SIG-M5 (cell line): ENCODE results near the gene IFI16.

Source experiments
- DNase-seq: peaks from one replicate; lab custom pipeline; 2025; lab: John Stamatoyannopoulos, UW

The IFI16 gene

GRCh38 chr1:159065106-159065505 is 55.4 kb downstream of the IFI16 start:
- no peak for DNase-seq

GRCh38 chr1:159066108-159066507 is 56.4 kb downstream of the IFI16 start:
- no peak for DNase-seq

DNA sequence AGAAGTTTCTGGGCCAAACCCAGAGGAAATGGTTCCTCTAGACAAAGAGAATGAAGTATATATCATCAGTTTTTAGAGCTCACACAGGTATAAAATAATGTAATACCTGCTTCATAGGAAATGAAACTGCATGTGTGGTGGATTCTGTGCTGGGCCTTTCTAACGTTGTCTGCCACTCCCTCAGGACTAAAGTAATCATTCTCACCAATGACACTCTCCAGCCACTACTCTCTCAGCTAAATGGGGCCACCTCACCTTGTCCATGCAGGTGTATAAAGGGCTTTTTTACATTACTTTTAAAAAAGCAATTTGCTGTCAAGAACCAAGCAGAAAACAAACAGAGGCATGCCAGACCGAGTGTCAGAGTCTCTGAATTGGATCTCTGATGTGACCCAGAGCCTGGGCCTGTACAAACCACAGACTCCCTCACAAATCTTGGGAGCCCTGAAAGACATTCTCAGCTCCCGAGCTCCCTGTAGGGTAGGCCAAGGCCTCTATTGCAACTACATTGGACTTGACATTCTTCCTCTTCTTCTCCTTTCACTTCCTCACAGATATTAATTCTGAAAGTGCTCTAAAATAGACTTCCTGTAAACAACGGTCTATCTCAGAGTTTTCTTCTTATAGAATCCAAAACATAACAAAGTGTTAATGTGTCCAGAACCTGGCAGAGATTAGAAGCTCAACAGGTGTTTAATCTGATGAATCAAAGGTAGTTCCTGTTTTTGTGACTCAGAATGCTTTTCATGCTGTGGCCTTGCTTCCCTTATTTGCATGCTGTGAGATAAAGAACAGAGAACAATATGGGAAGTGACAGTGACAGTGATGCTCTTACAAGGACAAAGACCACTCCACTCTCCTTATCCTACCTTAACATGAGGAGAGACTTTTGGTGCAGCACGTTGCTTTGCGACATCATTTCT is 58.3 kb downstream of the IFI16 start:
- peak; percentile 99 for DNase-seq

DNA sequence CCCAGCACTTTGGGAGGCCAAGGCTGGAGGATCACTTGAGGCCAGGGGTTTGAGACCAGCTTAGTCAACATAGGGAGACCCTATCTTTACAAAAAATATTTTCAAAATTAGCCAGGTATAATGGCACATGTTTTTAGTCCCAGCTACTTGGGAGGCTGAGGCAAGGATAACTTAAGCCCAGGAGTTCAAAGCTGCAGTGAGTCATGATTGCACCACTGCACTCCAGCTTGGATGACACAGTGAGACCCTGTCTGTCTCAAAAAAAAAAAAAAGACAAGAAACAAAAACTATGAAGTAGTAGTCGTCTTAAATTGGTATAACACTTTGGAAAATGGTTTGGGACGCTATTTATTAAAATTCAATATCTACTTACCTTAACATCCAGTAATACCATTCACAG is 59.2 kb downstream of the IFI16 start:
- DNase-seq, result peak; percentile 42

DNA sequence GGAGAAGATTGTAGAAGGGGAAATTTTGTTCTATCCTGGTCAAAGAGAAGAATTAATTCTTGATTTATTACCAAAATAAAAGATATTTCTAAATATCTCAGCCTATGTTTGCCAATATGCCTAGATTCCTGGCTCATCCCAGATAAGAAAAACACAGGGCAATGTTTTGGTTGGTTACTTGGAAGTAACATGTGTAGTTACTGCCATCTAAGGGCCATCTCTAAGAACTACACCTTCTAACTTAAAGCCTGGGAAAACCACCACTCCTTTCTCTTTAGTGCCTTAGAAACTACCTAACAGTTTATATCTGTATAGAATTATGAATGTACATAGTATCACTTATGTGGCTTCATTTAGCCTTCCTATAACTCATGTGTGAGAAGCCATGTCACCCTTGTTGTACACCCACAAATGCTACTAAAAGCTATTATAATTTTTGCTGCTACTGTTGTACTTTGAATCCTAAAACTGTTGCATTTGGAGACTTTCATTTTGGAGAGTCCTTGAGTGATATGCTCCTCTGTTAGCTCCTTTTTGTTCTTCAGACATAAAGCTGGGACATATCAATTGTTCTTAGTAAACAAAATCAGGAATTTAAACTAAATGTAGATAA is 62.4 kb downstream of the IFI16 start:
- DNase-seq, result no peak

GRCh38 chr1:159076438-159077119 is 66.9 kb downstream of the IFI16 start, which contains the start of gene AIM2:
Gene AIM2 (minus strand): TSS chr1:159076766. CDS start chr1:159073499, 3,267 bp downstream.
- DNase-seq, result peak; percentile 92

- DNase-seq, result peak; percentile 27
Measured at GRCh38 chr1:159077120-159077961, 67.6 kb downstream of the IFI16 start.

DNA sequence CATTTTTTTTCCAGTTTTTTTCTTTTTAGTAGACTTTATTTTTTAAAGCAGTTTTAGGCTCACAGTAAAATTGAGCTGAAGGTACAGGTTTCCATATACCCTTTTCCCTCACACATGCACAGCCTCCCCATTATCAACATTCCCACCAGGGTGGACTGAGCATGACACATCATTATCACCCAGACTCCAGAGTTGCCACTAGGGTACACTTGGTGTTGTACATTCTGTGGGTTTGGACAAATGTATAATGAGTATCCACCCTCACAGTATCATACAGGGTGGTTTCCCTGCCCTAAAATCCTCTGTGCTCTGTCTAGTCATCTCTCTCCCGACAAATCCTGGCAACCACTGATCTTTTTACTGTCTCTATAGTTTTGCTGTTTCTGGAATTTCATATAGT is 69.8 kb downstream of the IFI16 start:
- DNase-seq, result no peak

DNA sequence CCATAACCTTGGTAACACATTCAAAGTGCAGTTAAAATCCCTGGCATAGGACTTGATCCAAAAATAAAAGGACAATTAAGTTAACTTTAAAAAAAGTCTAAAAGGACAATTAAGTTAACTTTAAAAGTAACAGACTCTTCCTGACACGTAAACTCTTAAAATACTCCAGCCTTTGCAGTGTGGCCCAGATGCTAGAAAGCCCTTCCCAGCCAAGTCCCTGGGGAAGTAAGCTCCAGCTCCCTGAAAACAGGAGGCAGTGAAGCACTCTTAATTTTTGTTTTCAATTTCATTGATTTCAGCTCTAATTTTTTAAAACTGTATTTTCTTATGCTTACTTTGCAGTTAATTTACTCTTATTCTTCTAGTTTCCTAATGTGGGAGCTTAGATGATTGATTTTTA is 71.9 kb downstream of the IFI16 start:
- DNase-seq, result no peak

GRCh38 chr1:159083013-159083412 is 73.3 kb downstream of the IFI16 start:
- no peak for DNase-seq

DNA sequence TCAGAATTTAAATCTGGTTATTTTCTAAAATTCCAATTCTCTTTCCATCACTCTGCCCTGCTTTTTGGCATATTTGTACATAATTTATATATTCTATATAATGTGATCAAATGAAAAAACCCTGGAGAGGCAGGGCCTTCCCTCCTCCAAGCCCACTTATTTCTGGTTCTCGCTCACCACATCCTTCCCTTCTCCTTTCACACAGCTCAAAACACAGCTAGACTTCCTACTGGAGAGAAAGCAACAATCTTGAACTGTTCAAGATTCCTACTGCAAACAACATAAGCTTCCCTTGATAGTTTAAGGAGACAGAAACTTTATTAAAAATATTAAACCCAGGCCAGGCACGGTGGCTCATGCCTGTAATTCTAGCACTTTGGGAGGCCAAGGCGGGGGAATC is 74.4 kb downstream of the IFI16 start:
- no peak for DNase-seq

DNA sequence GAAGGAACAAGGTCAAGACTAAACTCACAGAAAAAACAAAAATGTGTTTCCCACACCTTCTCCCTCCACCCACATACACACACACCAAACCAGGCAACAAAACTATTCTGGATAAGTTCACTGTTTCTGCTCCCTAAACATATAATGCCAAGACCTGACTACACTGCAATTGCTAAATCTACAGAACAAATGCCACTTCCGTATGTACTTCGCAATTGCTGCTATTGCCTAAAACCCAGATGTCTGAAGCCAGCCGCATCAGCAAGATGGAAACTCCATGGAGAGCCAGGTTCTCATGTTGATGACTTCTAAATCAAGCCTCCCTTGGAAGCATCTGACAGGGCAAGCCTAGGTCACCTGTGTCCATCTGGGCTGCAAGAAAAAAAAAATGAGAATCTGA is 75.2 kb downstream of the IFI16 start:
- DNase-seq, result peak; percentile 85

GRCh38 chr1:159088050-159088449 is 78.3 kb downstream of the IFI16 start:
- DNase-seq, result peak; percentile 79

- DNase-seq, result no peak
Measured at GRCh38 chr1:159088546-159089183, 79.0 kb downstream of the IFI16 start.

- no peak for DNase-seq
Measured at GRCh38 chr1:159089184-159089791, 79.6 kb downstream of the IFI16 start.

DNA sequence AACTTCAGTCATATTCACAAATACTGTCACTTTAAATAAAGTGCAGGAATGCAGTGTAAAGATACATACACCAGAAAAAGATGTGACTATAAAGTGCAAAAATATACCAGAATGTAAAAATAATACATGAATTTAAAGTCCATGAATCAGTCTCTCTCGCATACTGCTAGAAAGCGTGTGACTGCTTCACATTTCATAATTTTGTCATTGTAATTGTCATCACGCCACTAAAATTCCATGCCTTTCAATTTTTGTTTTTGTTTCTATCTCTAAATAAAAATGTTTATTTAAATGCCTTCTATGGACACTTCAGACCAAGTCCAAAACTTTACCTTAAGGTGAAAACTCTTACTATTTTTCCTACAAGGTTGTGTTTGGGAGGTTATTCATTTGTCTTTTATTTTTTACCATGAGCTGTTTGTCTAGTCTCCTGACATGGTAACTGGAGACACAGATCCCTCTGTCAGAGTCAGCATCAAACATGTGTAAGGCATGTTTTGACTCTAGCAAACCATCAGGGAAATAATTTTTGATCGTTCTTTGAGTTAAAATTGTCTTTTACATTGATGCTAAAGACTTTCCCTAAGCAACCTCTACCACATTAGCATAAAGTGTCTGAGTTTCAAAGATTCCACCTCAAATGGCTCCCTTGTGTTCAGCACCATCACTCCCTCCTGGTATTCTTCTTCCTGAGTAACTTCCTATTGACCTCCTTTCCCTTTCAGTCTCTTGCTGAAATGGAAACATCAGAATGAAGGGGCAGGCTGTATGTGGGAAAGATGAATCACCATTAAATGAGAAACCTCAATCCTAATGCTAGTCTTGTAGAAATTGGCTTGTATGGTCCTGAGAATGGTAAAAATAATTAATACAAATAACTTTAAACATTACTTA is 80.8 kb downstream of the IFI16 start:
- DNase-seq, result no peak

- DNase-seq, result no peak
Measured at GRCh38 chr1:159091180-159091560, 81.5 kb downstream of the IFI16 start.

- peak; percentile 71 for DNase-seq
Measured at GRCh38 chr1:159091607-159092031, 81.9 kb downstream of the IFI16 start.

GRCh38 chr1:159092036-159092760 is 82.5 kb downstream of the IFI16 start:
- peak; percentile 66 for DNase-seq
